Hematopoietic multipotent progenitor cell treated with erythropoietin and hydrocortisone succinate and interleukin-3 and kit ligand, for 6 days (in vitro differentiated cells): ENCODE data around the gene CNTFR.

Source experiments
- DNase-seq: peaks from one replicate; pipeline ENCODE4 v3.0.0-alpha.2; 2015

Gene CNTFR

GRCh38 chr9:34620061-34620994, 30.8 kb upstream of the CNTFR start, which contains the start of gene DCTN3:
Gene DCTN3, minus strand, starts transcription at chr9:34620495. Its CDS starts 31 bp downstream, at chr9:34620464.
- DNase-seq = peak; percentile 100

DNA sequence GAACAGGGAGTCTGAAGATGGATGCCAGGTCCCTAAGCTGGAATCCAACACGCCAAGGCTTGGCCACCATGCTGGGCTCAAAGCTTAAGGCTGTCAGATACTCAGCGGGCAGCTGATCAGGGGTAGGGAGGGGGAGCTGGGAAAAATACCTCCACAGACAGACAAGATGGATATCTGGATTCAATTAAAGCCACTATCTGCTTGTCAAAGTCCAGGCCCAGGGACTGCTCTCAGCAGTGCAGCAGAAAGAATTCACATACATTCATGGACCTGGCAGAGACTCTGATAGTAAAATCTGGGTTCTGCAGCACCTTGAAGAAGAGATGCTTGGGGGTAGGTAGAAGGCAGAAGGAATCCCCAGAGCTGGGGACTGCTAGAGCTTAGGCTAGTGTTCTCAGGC, 25.6 kb upstream of the CNTFR start:
- DNase-seq = no peak

- DNase-seq = peak; percentile 96
These were observed 23.4 kb upstream of the CNTFR start for GRCh38 chr9:34612788-34613390.

- peak; percentile 90 for DNase-seq
These were observed 22.6 kb upstream of the CNTFR start, which contains the start of gene RPP25L for GRCh38 chr9:34611811-34612787. Gene RPP25L, minus strand, starts transcription at chr9:34612097. Its CDS starts 801 bp downstream, at chr9:34611296.

DNA sequence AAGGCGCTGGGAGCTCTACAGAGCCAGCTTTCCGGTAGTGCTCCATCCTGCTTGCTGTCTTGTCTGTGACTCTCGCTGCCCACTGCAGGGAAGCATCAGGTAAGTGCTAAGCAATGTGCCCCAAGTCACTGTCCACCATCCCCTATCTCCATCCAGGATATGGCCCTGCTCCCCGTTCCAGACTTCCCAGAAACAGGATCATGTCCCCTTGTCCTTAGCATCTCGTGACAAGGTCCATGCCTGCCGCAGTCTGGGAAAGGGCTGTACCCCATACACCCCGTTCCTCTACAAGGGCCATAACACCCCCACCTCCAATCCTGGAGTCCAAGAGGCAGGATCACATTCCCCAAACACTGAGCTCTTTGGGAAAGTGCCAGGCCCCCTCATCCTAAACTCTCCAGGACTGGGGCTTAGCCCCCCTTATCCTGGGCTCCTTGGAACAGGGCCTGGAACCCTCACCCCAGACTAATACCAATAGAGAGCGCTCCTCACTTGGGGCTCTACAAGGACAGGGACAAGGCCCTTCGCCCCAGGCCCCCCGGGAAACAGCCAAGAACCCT, 21.8 kb upstream of the CNTFR start:
- DNase-seq = no peak

DNA sequence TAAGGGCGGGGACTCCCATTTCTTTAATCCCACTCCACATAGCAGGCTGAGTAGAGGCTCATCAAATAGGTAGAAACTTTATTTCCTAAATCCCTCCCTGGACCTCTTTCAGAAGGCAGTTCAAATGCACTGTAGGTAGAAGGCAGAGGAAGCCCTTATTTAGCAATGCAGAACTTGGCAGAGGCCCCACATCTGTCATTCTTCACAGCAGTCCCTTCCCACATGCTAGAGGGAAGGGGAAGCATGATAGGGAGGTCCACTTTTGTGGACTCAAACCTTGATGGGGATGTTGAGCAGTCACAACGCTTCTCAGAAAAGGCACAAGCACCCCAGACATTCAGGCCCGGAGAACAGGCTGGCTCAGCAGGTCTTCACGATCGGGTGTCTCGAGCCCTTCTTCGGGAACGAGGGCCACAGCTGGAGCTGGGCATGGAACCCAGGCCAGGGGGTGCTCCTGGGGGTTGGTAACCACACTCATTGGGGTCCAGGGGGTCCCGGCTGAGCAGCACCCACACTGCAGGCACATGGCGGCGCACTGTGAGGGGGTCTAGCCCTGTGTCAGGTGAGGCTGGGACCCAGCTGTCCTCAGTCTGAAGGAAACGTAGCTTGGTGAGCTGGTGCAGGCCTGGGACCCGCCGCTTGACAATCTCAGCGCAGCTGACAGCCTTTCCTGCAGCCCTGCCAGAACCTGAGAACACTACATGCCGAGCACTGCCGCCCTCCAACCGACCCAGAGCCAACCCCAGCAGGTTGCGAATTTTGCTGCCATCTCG, 21.1 kb upstream of the CNTFR start:
- DNase-seq = no peak

GRCh38 chr9:34607331-34607730, 17.8 kb upstream of the CNTFR start:
- DNase-seq = no peak

- no peak for DNase-seq
These were observed 17.4 kb upstream of the CNTFR start for GRCh38 chr9:34606905-34607304.

DNA sequence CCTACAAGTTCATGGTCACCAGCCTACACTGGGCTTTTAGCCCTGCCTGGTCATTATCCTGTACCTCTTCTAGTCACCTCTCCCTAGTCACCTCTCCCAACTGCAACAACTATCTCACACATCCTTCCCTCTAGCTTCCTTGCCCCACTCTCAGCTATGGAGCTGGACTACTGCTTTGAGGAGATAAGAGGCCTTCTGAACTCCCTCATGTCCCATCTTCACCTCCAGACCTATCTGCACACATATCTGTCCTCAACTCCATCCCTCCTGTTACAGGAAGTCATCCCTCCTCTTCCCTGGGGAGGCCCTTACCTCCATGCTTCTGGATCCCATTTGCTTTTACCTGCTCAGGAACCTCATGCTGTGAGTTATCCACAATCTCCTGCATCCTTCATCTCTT, 16.7 kb upstream of the CNTFR start:
- no peak for DNase-seq

GRCh38 chr9:34603610-34604231, 14.2 kb upstream of the CNTFR start:
- peak; percentile 88 for DNase-seq

GRCh38 chr9:34601937-34602573, 12.5 kb upstream of the CNTFR start:
- no peak for DNase-seq

DNA sequence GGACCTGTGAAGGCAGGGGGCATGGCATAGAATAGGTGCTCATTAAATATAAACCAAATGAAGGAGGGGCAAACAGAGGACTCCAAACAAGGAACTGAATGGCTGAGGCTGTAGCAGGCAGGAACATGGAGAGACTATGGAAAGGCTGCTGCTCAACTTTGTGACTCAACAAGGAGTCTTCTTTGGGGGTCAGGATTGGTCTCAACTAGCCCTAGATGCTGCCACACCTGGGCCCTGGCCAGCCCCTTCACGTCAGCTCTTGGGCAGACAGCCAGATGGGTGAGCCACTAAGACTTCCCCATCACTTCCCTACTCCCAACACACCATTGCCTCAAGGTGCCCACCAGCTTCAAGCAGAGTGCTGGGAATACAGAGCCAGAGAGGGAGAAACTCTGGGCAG, 11.4 kb upstream of the CNTFR start:
- no peak for DNase-seq

- no peak for DNase-seq
These were observed 10.0 kb upstream of the CNTFR start for GRCh38 chr9:34599546-34599945.

GRCh38 chr9:34594177-34594576, 4.7 kb upstream of the CNTFR start:
- DNase-seq = no peak

DNA sequence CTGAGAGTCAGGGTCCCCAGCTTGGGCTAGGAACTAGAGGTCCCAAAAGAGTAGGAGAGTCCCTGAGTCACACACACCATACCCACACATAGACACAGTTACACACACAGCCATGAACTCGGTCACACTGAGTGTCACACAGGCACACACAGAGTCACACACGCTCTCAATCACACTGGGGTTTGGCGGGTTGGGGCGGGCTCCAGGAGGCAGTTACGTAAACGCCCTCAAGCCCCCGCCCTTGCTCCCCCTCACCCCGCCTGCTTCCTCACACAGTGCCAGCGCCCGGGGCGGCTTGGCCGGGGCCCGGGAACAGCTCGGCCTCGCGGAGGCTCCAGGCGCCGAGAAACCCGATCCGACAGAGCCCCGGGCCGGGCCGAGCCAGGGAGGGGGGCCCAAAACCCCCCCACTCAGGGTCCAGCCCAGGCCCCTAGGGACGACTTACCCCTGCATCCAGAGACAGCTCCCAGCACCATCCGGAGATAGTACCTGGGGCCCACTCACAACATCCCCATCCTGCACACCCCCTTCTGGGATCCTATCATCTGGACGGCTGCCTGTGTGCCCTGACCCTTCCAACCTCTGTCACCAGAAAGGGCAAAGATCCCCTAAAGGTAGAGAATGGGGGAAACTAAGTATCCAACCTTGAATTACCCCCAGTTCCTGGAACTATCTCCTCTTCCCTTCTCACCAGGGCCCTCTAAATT, 3.5 kb upstream of the CNTFR start:
- DNase-seq = peak; percentile 43

GRCh38 chr9:34591917-34592866, 2.7 kb upstream of the CNTFR start:
- DNase-seq = no peak

DNA sequence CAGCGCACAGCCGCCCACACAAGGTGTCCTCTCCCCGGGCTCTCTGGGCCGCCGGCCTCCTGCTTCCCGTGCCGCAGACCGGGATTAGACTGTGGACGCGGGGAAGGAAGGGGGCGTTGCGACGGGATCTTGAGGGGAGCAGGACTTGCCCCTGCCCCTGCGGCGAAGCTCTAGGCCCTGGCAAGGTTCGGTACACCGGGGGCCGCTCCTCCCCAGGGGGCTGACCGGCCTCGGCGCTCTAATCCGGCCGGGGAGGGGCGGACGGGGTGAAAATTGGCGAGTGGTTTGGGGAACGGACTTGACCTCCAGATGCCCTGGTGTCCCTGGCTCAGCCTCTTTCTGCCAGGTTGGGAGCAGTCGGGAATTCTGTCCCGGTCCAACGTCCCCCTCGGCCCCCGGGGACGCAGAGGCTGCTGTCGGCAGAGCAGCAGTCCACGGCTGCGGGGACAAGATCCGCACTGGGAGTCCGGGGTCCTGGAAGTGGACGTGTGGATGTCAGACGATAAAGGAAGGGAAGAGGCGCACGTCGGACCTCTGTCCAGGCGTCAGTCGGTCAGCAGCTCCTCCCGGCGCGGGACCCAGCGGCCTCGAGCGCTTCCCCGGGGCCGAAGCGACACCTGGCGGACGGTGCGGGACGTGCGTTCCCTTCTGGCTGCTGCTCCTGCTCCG, 1.9 kb upstream of the CNTFR start:
- DNase-seq = peak; percentile 82
